ENCODE results near the gene PRDM16.

GRCh38 chr1:3061981-3062615 lies 6.9 kb upstream of the PRDM16 start:
- TF ChIP-seq CTCF (IDR thresholded peaks at IDR 0.05; ENCODE audit: insufficient read depth, low read depth, low read length) (no peak), EZH2 (IDR thresholded peaks at IDR 0.05; ENCODE audit: insufficient read depth, low read length) (no peak)

Measured in astrocyte (in vitro differentiated cells and primary cell).